Adrenal gland (tissue), 12 donors: ENCODE data around the gene FHOD3. TPM values are rescaled to one million over a fixed set of nuclear protein-coding genes. Genes with fewer than 3 reads are reported as not detected.

Experiments used
- DNase-seq, 7 donors: peaks; one replicate each; pipeline ENCODE4 v3.0.0-alpha.2; 2019 to 2020
- H3K27ac ChIP-seq, 5 donors: fragments of 200-600 bp; sonication (generic) in 4 of 5; 1 replicate in 3 of 5; 2 replicates in 2 of 5; pipeline versions ENCODE4 v1.5.1 to v1.8.0; 2016 to 2020; ENCODE audit warnings: mild to moderate bottlenecking in 1 of 5
- H3K27me3 ChIP-seq: fragments of 200-600 bp; 2 replicates; pipeline ENCODE4 v1.8.0; 2021
- H3K36me3 ChIP-seq, 2 donors: fragments of 200-600 bp; replicated peaks in 1 of 2; 1 replicate in 1 of 2; 2 replicates in 1 of 2; pipeline versions ENCODE4 v1.5.1 to v1.8.0; 2018 to 2022
- H3K4me1 ChIP-seq, 2 donors: fragments of 200-600 bp; replicated peaks in 1 of 2; 1 replicate in 1 of 2; 2 replicates in 1 of 2; pipeline versions ENCODE4 v1.5.1 to v1.8.0; 2018 to 2021
- H3K4me3 ChIP-seq, 4 donors: fragments of 200-600 bp; sonication (generic) in 3 of 4; one replicate each; pipeline ENCODE4 v1.5.1; 2016 to 2018
- H3K9me3 ChIP-seq, 3 donors: fragments of 200-600 bp; sonication (generic) in 1 of 3; replicated peaks in 1 of 3; 1 replicate in 2 of 3; 2 replicates in 1 of 3; pipeline versions ENCODE4 v1.5.1 to v1.8.0; 2016 to 2021
- POLR2A ChIP-seq, 2 donors: fragments of 450-650 bp; IDR thresholded peaks; one replicate each; pipeline ENCODE4 v1.6.1; 2017; ENCODE audit warnings: antibody characterized with exemption in 2 of 2, mild to moderate bottlenecking in 2 of 2, moderate library complexity in 1 of 2
- WGBS, 4 donors: extraction: QIAGEN DNeasy Blood & Tissue Kit in 2 of 4; methylation state at CpG; one replicate each; pipeline versions ENCODE4 v1.1.5 to v1.1.7; 2013 to 2017; 5-methylcytosine and 5-hydroxymethylcytosine counted together
- intact Hi-C, 2 donors: fragments of 100-400 bp; cut with DNase I; formaldehyde crosslinking; loops; one replicate each; pipeline versions ENCODE4 v1.14.1 to v1.15.0; 2022 to 2023
- polyA plus RNA-seq, 3 donors: library from polyadenylated mRNA; stranded (reverse); fragments of 200-250 nt in 2 of 3; fragments of 350-450 nt in 1 of 3; fragmentation: Illumina TruSeq in 1 of 3; extraction: RNeasy Lipid Tissue Mini Kit (QIAGEN cat#74804) in 1 of 3; gene quantifications; one replicate each; pipeline ENCODE4 v1.2.3, GENCODE V29; 2013 to 2014
- total RNA-seq, 9 donors: library from RNA; depleted of rRNA in 4 of 9; stranded (reverse); fragments of >200 nt in 4 of 9; fragments of 120-200 nt in 1 of 9; fragmentation: NEBNext Ultra II Directional in 1 of 9; extraction: Animal tissue kit (Norgen Biotek cat#: 25700) in 1 of 9; gene quantifications; one replicate each; pipeline versions ENCODE4 v1.1.0 to v1.2.4, GENCODE V29; 2013 to 2023
- TF ChIP-seq, protein P1 (sequence below), 6 experiments: fragments of 450-650 bp in 4 of 6; fragments of 200-600 bp in 2 of 6; sonication (generic) in 1 of 6; IDR thresholded peaks; 1 replicate in 5 of 6; 2 replicates in 1 of 6; pipeline versions ENCODE4 v1.5.1 to v1.8.0; 2016 to 2021; ENCODE audit warnings: antibody characterized with exemption in 6 of 6, mild to moderate bottlenecking in 2 of 6, moderate library complexity in 1 of 6
- donor health status: healthy with polysubstance abuse.
- donor health status: Bipolar disorder and iron deficiency.
- donor health status: DM: yes; HTN: yes; CAD: no.
- donor health status: DM: no; HTN: no; CAD: no.
- donor health status: DM: no; HTN: no; CAD: no.
- donor health status: DM: yes; HTN: yes; CAD: no.

FHOD3 gene
- total and polyA plus RNA-seq, 12 donors = 17.5 to 87.9 (median 48.5) TPM

DNA sequence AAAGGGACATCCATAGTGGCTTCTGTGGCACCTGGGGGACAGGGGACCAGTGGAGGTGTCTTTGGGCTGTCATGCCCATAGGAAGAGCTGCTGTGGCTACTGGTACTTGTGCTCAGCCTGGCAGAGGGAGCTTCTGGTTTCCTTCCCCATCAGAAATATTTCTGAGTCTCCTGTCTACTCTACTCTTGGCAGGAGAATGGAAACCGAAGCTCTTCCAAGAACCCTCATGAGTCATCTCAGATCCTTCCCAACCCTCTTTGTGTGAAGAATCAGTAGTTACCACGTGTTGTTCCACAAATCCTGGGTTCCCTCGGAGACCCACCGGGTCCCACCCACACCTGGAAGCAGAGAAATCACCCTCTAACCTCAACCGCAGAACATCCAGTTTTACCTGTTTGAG is 234.9 kb downstream of the FHOD3 start:
- no peaks in the 10 kb centered on the region for H3K9me3 ChIP-seq
- intact Hi-C loops = no loop called here
- no peak overlapping the region for H3K27ac ChIP-seq
- WGBS, 4 donors = 79 to 88% (median 83%) methylated on average over 5 of the region's 5 CpGs
- no peaks in the 10 kb centered on the region for H3K27me3 ChIP-seq
- H3K4me3 ChIP-seq = no peak overlapping the region
- TF ChIP-seq POLR2A (IDR thresholded peaks at IDR 0.05) = no peak
- TF ChIP-seq, protein P1, sequence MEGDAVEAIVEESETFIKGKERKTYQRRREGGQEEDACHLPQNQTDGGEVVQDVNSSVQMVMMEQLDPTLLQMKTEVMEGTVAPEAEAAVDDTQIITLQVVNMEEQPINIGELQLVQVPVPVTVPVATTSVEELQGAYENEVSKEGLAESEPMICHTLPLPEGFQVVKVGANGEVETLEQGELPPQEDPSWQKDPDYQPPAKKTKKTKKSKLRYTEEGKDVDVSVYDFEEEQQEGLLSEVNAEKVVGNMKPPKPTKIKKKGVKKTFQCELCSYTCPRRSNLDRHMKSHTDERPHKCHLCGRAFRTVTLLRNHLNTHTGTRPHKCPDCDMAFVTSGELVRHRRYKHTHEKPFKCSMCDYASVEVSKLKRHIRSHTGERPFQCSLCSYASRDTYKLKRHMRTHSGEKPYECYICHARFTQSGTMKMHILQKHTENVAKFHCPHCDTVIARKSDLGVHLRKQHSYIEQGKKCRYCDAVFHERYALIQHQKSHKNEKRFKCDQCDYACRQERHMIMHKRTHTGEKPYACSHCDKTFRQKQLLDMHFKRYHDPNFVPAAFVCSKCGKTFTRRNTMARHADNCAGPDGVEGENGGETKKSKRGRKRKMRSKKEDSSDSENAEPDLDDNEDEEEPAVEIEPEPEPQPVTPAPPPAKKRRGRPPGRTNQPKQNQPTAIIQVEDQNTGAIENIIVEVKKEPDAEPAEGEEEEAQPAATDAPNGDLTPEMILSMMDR (IDR thresholded peaks at IDR 0.05) = no peak
- H3K4me1 ChIP-seq = no peaks in the 10 kb centered on the region
- DNase-seq = no peak
- H3K36me3 ChIP-seq = no peaks in the 10 kb centered on the region

DNA sequence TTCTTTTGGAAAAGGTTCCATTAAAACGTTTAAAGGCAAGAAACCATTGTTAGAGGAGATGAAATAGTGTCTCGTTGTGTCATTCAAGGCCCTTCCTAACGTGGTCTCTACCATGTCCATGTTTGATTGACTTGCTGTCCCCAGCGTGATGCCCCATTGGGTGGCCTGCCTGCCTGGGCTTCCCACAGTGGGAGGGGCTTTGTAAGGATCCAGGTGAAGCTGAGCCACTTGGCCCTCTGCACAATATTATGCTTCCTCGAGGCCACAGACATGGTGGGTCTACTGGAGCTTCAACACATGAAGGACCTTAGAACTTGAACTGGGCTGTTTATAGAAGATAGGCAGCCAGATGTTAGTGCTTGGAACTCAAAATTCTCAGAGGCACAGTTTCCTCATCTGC is 235.3 kb downstream of the FHOD3 start:
- WGBS, 4 donors = 83 to 88% (median 84%) methylated on average over 5 of the region's 5 CpGs

GRCh38 chr18:36533446-36534153 is 236.1 kb downstream of the FHOD3 start:
- Histone ChIP-seq H3K27me3 (no peaks in the 10 kb centered on the region), H3K9me3 (no peaks in the 10 kb centered on the region), H3K27ac (no peak overlapping the region), H3K4me1 (no peaks in the 10 kb centered on the region), H3K36me3 (no peaks in the 10 kb centered on the region), H3K4me3 (no peak overlapping the region)
- no peak for DNase-seq
- TF ChIP-seq, protein P1 (IDR thresholded peaks at IDR 0.05) = no peak
- no peak for TF ChIP-seq POLR2A (IDR thresholded peaks at IDR 0.05)
- WGBS, 4 donors = 83 to 87% (median 86%) methylated on average over 8 of the region's 8 CpGs
- intact Hi-C loops = no loop called here

More for the DNA sequence above, 235.3 kb downstream of the FHOD3 start:
- Histone ChIP-seq H3K36me3 (no peaks in the 10 kb centered on the region), H3K9me3 (no peaks in the 10 kb centered on the region), H3K27me3 (no peaks in the 10 kb centered on the region), H3K27ac (no peak overlapping the region), H3K4me1 (no peaks in the 10 kb centered on the region), H3K4me3 (no peak overlapping the region)
- TF ChIP-seq POLR2A (IDR thresholded peaks at IDR 0.05) = no peak
- TF ChIP-seq, protein P1 (IDR thresholded peaks at IDR 0.05) = no peak
- DNase-seq = no peak
- intact Hi-C loops = no loop called here

GRCh38 chr18:36534154-36534688 is 236.7 kb downstream of the FHOD3 start:
- Histone ChIP-seq H3K27ac (no peak overlapping the region), H3K9me3 (no peaks in the 10 kb centered on the region), H3K27me3 (no peaks in the 10 kb centered on the region), H3K4me3 (no peak overlapping the region), H3K36me3 (no peaks in the 10 kb centered on the region), H3K4me1 (no peaks in the 10 kb centered on the region)
- intact Hi-C loops = no loop called here
- TF ChIP-seq POLR2A (IDR thresholded peaks at IDR 0.05) = no peak
- TF ChIP-seq, protein P1 (IDR thresholded peaks at IDR 0.05) = no peak
- no peak for DNase-seq
- WGBS, 4 donors = 90 to 95% (median 92%) methylated on average over 5 of the region's 5 CpGs
